Embryonic facial prominence (tissue), 1 donor: Measurements from ENCODE around the gene KIF24.
"Not testable (repeated sequence)": the region's sequence is repeated elsewhere in the genome, so short reads cannot be mapped to it uniquely, and the experiment has no call there.

Source experiments
- DNase-seq: peaks from one replicate; pipeline ENCODE4 v3.0.0-alpha.2; 2016; ENCODE audit errors: extremely low spot score

The KIF24 gene

DNA sequence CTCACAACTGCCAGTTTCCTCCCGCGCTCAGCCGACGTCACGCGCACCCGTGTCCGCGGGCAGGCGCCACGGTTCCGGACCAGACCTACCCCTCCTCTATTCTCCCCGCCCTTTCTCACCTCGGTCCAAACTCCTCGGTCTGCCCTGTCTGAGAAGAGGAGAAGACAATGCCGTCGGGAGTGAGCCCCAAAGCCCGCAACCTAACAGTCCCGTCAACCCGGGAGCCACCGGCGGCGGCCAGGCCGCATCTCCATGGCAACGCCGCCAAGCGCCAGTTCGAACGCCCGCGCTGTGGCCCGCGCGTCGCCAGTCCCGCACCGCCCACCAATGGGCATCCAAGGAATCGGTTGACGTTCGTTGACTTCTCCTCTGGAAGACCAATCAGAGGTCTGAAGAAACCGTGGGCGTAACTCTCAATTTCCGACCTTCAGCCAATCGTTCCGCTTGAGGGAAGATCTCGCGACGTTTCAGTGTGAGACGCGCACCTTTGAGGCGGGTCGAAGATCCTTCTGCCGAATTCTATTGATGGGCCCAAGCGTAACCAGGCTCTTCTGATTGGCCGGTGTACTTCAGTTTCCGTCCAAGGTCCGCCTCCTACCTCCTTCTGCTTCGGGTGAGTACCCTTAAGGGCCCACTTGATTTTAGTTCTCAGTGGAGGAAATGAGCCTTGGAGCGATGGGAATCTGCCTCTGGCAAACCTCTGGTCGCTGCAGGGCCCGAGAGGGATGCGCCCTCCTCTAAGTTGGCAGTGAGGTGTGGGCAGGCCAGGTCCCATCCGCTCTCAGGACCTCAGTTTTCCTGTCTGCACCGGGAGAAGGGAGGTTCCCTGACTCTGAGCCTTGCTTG is at the start of gene KIF24, which contains the start of gene NUDT2:
Gene KIF24 (minus strand): TSS at position 282 of the 846 bp plus-strand sequence. CDS start 17,922 bp downstream, outside the sequence.
Gene NUDT2 (plus strand): TSS at position 583 of the 846 bp plus-strand sequence. CDS start 9,471 bp downstream, outside the sequence.
- peak; percentile 100 for DNase-seq

DNA sequence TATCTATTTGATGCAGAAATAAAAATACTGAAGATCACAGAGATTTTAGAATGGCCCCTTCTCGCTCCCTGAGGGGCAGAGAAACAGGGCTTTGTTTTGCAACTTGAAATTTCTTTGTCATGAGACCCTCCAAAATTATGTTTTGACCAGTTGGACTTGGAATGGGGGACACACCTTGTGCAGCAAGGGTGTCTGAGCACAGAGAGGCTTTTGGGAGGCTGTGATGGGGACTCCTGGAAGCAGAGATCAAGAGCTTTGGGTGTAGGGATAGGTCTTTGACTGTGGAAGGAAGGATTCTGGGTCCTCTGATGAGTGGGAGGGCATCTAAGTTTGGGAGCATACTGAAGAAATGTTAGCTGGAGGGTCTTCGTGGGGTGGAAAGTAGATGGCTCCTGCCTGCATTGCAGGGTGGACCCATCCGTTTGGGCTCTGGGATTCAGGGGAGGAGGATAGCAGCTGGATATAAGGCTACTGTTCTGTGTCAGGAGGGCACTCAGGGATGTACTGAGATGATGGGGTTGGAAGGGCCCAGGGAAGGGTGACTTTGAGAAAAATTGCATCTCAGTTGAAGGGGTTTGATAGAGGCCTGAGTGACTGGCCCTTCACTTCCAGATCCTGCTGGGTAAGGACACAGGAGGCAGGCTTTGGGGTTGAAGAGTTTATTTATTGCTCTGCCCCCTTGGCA is 49.5 kb upstream of the KIF24 start:
- DNase-seq = no peak

GRCh38 chr9:34377404-34377746 is 48.3 kb upstream of the KIF24 start:
- no peak for DNase-seq

DNA sequence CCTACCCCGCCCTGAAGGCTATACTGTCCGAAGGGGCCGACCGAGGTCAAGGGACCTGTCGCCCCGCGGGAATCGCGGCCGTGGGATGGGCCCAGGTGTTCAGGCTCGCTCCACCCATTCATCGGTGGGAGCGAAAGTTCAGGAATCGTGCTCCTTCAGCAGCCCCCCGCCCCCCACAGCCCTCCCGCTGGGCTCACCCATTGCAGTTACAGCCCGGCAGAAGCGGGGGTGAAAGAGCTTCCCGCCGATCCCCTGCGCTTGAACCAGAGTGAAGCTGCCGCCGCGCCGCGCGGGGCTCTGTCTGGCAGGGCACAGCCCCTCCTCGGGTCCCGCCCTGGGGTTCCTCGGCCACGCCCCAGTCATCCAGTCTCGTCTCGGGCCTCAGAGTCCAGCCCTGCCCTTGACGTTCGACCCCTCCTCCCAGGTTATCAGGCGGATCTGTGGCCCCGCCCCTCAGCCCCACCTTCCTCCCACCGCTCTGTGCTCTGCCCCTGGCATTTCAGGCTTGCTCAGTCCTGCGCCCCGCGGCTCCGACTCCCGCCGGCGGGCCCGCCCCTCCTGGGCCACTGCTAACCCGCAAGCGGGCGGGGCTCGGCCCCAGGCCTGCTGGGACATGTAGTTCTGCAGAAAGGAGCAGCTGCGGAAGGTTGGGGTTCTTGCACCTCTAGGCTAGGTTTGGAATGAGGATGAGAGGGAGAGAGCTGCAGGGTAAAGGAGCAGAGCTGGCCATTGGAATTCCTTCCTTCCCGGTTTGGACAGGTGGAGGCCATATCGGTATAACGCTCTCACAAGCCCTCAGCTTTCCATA is 47.7 kb upstream of the KIF24 start, which contains the start of gene MYORG:
Gene MYORG (minus strand): TSS at position 303 of the 808 bp plus-strand sequence. CDS start 3,955 bp downstream, outside the sequence.
- DNase-seq = peak; percentile 28

DNA sequence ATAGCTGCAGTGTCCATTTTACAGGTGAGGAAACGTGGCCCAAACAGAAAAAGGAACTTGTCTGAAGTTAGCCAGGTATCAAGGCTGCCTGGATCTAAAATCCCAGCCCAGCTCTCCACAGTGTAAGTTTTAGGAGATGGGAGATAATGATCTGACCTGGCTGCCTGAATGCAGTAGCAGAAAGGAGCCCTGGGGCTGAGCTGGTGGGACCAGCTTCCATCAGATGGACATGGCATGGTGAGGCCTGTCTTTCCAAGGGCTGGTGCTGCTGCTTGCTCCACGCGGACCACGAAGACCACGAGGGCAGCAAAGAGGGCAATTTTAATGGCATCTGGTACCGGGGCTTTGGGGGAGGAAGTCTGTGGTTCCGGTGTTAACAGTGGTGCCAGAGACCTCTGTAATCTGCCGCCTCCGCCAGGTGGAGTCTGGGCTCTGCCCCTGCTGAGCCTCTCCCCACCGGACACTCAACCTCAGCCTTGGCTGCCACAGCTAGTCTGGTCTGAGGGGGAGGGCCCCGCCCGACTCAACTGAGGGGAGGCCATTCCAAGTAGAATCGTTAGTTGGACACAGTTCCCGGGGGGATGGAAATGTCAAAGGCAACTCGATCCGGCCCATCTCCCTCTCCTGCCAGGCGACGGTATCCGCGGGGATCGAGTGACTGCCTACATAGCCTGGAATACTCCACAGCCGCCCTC is 47.0 kb upstream of the KIF24 start:
- DNase-seq = no peak

DNA sequence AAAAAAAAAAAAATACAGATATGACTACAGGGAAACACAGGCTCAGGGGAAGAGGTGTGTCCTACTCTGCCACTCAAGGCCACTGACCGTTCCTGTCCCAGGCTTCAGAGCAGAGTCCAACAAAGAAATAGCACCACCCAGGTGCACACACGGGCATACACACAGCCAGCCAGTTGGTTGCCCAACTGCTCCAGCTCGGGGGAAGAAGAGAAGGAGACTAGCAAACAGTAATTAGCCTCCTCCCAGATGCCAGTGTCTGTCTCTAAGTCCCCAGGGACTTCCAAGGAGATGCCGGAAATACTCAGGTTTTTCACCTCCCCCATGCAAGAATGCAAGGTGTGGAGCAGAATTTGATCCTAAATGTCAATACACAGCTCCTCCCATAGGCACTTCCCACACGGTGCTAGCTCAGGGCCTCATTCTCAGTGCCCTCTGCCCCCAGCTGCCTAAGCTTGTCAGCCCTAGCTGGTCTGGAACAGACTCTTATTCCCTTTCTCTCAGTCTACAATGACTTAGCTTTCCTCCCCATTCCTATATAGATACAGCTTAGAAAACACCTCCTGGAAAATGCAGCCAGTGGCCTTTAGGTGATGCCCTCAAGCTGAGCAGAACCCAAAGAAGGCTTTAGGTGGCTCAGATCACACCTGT is 46.0 kb upstream of the KIF24 start:
- no peak for DNase-seq

DNA sequence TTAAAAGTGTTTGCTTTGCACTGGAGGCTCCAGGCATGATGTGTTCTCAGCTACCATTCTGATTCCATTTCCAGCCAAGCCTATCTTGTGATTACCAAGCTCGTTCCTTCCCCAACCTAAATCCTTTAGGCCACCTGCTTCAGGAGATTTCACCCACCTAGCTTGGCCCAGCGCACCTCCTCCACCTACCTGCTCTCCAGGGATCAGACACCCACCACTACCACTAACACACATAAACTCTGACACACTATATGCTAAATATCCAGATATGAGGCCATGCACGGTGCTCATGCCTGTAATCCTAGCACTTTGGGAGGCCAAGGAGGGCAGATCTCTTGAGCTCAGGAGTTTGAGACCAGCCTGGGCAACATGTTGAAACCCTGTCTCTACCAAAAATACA is 45.3 kb upstream of the KIF24 start:
- no peak for DNase-seq

DNA sequence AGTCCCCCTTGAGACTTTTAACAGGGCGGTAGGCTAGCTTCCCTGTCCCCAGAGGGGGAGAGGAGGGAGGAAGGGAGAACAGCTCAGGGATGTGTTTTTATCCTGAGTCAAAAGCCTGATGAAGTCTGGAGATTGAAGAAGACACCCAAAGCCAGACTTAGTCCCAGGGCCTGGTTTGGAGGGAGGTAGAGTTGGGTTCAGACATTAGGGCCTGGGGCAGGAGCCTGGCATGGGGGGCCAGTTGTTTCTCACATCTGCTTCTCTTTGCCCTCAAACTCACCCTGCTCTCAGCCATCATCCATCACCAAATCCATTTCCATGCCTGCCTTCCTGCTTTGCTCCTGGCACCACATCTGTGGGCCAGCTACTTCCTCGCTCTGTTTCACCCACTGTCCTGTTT is 44.7 kb upstream of the KIF24 start:
- no peak for DNase-seq

- peak; percentile 39 for DNase-seq
Observed at GRCh38 chr9:34372467-34373011, 43.5 kb upstream of the KIF24 start.

DNA sequence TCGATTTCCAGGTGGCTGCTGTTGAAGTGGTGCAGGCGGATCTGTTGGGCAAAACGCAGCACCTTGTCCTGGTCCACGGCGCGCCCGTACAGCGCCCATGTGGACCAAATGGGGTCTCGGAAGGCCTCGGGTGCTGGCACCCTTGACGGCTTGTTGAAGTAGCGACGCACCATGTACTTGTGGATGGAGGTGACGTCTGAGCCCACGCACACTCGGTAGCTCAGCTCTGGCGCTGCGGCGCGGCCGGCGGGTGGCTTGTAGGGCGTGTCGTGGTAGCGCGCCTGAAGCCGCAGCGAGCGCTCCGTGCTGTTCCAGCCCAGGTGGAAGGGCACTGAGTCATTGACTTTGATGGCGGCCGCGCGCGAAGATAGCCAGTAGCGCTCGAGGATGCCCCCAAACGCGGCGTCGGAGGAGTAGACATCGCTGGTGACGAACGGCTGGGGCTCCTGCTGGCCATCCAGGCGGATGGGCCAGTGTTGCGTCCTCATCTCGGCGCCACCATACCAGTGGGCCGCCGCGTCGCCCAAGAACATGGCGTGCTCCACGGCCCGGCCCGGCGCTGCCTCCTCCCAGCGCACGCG is 42.9 kb upstream of the KIF24 start:
- no peak for DNase-seq

DNA sequence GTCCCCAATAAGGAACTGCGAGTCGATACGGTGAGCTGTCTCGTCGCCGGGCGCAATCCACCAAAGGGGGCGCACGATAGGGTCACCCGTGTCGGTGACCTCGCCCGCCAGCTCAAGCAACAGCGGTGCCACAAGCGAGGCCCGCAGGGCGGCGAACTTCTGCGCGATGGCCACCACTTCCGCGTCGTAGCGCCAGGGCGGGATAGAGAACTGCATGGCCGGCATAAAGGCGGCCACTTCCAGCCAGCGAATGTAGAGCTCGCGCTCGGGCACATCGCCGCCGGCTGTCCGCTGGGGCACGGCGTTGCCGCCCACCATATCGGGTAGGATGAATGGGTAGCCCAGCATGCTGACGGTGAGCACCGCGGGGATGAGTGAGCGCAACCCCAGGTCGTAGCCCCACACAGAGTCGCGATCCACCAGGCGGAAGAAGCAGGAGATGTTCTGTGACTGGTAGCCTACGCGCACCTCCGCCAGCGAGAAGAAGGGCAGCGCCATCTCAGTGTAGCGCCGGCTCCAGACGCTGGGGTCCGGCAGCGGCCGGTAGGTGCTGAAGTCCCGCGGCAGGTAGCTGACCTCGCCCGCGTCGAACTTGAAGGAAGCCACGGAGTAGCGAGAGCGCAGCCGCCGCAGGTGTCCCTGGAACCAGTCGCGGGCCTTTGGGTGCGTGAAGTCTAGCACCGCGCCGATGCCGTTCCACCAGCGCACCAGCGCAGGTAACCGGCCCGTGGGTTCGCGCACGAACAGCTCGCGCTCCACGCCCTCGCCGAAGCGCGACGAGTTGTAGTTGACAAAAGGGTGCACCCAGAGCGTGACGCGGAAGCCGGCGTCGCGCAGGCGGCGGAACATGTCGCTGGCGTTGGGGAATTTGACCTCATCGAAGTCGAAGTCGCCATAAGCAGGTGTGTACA is 42.2 kb upstream of the KIF24 start:
- DNase-seq = no peak

DNA sequence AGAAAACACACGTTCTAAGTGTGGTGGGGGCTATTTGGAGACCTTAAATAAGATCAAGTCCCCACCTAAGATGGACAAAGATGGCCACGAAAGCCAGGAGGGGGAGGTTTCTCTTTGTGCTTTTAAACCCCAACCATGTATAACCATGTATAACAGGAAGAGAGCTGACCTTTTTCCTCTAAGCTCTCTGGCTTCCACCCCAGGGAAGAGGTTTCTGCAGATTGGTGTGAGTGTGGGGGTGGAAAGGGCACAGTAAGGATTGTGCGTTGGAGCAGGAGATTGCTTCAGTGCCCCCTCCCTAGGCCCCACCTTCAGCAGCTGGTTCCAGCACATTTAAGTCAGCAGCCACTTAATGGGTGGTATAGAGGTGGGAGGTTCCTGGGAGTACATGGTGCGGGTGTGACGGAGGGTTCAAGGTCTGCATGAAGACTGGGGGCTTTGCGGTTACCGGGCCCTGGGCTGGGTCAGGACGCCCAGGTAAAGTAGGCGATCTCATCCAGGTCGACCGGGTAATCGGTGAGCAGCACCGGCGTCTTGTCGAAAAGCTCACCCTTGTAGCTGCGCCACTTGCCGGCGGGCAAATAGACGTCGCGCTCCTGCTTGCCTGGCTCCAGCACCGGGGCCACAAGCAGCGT is 41.4 kb upstream of the KIF24 start:
- no peak for DNase-seq

DNA sequence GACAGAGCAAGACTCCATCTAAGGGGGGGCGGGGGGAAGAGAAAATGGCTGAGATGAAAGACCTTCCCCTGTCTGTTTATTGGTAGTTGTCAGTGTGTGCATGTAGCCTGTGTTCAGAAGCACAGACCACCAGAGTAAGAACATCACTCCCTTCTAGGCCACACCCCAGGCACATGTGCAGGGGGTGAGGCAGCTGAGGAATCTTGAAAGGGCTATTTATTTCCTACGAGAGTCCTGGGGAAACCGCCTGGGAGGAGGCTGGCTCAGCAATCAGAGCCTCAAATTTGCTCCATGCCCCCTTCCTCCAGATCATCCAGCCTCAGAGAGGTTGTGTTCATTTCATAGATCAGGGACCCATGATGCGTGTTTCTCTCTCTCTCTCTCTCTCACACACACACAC is 40.6 kb upstream of the KIF24 start:
- DNase-seq = no peak

GRCh38 chr9:34368796-34369195 is 39.7 kb upstream of the KIF24 start:
- DNase-seq = not testable (repeated sequence)

DNA sequence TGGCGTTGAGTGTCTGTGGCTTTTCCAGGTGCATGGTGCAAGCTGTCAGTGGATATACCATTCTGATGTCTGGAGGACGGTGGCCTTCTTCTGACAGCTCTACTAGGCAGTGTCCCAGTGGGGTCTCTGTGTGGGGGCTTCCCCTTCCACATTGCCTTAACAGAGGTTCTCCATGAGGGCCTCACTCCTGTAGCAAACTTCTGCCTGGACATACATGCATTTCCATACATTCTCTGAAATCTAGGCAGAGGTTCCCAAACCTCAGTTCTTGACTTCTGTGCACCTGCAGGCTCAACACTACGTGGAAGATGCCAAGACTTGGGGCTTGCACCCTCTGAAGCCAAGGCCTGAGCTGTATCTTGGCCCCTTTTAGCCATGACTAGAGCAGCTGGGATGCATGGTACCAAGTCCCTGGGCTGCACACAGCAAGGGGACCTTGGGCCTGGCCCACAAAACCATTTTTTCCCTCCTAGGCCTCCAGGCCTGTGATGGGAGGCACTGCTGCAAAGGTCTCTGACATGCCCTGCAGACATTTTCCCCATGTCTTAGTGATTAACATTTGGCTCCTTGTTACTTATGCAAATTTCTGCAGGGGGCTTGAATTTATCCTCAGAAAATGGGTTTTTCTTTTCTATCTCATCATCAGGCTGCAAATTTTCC is 38.8 kb upstream of the KIF24 start:
- not testable (repeated sequence) for DNase-seq

DNA sequence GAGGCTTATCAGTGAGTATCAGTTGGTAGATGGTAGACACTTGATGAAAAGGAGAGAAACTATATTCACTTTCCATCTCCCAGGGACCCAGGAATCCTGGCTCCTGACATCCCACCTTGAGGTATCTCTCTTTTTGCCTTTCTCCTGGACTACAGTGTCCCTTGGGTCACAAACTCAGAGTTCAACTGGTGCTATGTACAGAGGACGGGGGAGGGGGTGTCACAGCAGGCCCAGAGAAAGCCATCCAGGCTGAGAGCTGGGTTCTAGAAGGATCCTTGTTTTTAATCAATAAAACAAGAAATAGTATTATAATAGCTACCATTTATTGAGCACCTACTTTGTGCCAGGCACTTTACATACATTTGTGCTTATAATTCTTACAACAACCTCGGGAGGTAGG is 37.3 kb upstream of the KIF24 start:
- DNase-seq = no peak

DNA sequence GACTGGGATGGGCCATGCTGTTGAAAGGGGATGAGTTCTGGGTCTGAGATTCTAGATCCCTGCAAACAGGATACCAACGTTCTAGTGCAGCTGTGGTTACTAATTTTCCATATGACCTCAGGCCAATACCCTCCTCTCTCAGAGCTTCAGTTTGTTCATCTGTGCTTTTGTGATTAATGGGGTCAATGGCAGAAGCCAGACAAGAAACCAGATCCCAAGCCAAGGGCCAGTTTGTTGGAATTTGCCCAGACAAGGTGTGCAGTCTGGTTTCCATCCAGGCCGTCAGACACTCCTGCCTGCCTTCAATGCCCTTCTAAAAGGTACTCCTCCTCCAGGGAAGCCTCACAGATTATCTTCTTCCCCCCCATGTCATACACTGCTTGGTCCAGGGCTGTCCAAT is 36.2 kb upstream of the KIF24 start:
- DNase-seq = no peak
